ENCODE measurements around the gene APOBEC3G. TPM values are rescaled to one million over a fixed set of nuclear protein-coding genes. Genes with fewer than 3 reads are reported as not detected.

The APOBEC3G gene
- total RNA-seq, 1 donor from 2014 or later: 1.9 TPM

GRCh38 chr22:39125622-39126021 lies 48.5 kb downstream of the APOBEC3G start:
- no peak for DNase-seq

GRCh38 chr22:39128508-39128907 lies 51.4 kb downstream of the APOBEC3G start:
- DNase-seq: no peak

- DNase-seq: no peak
Measured at GRCh38 chr22:39129081-39129480, 52.0 kb downstream of the APOBEC3G start.

- DNase-seq: no peak
Measured at GRCh38 chr22:39129746-39130145, 52.7 kb downstream of the APOBEC3G start.

DNA sequence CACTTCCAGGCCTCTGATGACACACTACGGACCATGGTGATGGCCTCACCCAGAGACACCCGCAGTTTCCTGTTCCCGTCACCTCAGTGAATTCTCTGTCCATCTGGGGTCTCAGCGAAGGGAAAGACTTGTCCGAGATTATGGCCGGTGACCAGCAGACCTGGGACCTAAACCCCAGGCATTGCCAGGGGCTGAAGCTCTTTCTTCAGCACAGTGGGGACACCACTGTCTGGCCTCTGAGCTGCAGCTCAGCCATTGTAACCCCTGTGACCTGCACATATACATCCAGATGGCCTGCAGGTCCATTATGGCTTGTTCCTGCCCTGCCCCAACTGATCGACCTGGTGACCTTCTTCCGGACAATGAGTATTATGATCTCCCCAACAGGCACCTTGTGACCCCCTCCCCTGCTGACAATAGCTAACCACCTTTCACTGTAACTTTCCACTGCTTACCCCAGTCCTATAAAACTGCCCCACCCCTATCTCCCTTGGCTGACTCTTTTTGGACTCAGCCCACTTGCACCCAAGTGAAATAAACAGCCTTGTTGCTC lies 53.2 kb downstream of the APOBEC3G start:
- no peak for DNase-seq

GRCh38 chr22:39130892-39131855 lies 54.1 kb downstream of the APOBEC3G start:
- no peak for DNase-seq

DNA sequence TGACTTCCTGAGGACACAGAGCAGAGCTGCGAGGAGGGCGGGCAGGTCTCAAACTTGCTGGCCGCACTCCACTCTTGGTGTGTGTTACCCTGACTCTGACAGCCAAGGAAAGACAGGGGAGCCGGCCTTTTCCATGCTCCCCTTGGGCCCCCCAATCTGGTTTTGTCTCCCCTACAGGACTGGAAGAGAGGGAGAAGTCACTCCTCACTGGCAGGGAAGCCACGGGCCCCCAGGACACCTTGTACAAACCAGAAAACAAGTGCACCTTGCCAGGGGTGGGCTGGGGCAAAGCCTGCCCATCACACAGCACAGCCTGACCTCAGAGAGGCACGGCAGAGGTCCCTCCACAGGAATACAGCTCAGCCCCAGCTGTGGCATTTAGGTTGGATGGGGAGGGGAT lies 55.2 kb downstream of the APOBEC3G start:
- no peak for DNase-seq

DNA sequence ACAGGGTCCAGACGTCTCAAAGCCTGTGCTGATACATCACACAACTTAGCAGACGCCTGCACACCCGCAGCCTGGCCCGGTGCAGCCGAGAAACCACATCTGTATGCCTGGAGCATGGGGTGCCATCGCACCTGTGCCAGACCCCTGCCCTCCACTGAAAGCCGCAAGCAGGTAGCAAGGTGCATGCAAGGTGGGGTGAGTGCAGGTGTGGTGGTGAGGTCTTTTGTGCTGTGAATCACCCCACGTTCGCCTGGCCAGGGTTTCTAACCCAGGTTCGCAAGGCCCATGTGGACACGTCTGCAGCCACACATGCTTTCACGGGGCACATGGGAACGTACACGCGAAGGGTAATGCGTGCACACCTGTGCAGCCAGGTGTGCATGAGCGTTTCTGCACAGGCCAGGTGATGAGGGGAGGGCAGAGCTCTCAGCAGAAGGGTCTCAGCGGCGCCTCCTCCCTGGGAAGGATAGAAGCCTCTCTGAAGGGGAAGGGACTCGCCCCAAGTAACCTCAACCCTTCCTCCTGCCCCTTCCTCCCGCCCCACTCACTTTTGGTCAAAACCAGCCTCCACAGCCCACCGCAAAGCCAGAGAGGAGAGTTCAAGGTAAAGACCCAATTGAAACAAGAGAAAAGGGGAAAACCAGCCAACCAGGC lies 55.9 kb downstream of the APOBEC3G start:
- DNase-seq: no peak

DNA sequence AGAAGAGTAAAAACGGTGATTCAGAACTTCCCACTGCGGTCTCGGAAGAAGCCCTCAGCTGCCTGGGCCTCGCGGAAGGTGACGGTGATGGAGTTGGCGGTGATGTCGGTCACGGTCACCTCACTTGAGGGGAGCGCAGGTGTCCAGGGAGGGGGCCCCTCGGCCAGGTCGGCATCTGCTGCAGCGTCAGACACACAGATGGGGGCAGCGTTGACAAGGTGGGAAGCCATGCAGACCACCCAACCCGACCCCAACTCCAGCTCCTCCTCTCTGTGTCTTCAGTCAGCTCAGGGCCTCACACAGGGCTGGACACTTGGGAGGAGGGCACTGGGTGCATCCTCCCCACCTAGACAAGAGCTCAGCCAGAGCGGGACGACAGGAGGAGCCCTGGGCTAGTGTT lies 56.8 kb downstream of the APOBEC3G start:
- DNase-seq: no peak

DNA sequence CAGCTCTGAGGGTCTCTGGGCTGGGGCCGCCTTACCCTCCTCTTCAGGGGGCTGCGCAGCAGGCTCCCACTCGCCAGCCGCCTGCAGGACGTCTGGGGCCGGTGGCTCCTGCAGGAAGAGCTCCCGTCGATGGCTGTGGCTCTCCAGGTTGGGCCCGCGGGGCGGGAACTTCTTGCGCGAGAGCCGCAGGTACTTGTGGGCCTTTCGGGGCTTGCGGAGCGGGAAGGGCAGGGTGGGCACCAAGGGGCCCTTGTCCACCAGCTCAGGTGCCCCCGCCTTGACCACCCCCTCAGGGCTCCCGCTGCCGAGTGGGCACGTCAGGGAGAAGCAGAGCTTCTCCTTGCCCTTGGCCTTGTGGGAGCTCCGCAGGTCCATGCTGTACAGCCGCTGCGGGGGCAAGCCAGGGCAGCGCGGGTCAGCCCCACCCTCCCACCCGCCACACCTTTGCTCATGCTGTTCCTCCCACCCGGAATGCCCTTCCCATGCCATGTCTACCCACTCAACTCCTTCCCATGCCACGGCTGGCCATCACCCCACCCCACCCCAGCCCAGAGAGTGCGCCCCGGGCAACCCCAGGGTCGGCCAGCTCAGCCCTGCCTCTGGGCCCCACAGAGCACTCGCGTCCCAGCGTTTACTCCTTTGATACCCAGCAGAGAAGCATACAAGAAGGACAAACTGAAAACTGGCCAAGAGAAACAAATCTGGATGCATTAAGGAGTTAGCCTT lies 57.5 kb downstream of the APOBEC3G start:
- no peak for DNase-seq

DNA sequence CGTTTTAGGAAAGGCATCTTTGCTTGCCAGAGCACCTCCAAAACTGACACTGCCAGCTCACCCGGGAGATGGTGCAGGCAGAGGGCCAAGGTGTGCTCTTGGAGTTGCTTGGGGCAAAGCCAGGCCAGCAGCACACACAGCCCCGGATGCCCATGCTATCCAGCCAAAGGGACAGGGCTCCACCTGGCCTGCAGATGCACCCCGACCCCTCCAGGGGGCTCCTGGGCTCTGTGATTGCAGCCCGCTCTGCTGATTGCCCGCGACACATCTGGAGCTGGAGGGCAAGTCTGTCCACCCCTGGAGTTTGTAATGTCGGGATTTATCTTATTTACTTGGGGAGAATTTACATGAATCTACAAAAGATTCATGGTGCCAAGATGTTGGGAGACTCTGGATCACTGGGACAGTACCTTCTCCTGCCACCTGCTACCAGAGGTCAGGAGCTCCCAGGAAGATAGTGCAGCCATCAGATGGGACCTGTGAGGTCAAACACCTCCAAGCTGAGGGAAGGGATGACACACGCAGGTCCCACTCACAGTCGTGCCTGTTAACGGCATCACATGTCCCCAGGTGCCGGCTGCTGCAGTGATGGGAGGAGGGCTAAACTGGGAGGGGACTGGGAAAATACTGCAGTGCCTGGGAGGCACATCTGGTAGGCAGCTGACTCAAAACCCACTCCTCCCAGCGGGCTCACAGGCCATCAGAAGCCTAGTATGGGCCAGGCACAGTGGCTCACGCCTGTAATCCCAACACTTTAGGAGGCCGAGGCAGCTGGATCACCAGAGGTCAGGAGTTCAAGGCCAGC lies 58.2 kb downstream of the APOBEC3G start:
- no peak for DNase-seq

GRCh38 chr22:39136317-39136716 lies 59.2 kb downstream of the APOBEC3G start:
- no peak for DNase-seq

Small RNA genes within 50 kb of the gene (small RNA-seq; reads per million reads assigned to genes)
- gene AL022318.2 (not detected), gene COX5BP7 (not detected)

Other genes with a start within 250 kb of the APOBEC3G start
- 11.5 TPM for gene NPTXR, start 233.2 kb upstream of the APOBEC3G start, total RNA-seq
- gene CBX6, start 205.1 kb upstream of the APOBEC3G start, total RNA-seq: 33.8 TPM
- not detected for gene APOBEC3A, start 119.7 kb upstream of the APOBEC3G start, total RNA-seq
- not detected for gene APOBEC3B, start 94.9 kb upstream of the APOBEC3G start, total RNA-seq
- 0.31 TPM for gene APOBEC3C, start 63.0 kb upstream of the APOBEC3G start, total RNA-seq
- gene APOBEC3D, start 56.1 kb upstream of the APOBEC3G start, total RNA-seq: 0.16 TPM
- 0.31 TPM for gene APOBEC3F, start 36.4 kb upstream of the APOBEC3G start, total RNA-seq
- gene APOBEC3H, start 20.0 kb downstream of the APOBEC3G start, total RNA-seq: not detected
- 6.6 TPM for gene CBX7, start 75.4 kb downstream of the APOBEC3G start, total RNA-seq
- gene PDGFB, start 167.7 kb downstream of the APOBEC3G start, total RNA-seq: 2.5 TPM
- gene RPL3, start 242.3 kb downstream of the APOBEC3G start, total RNA-seq: 1,406 TPM

Measured in occipital lobe (tissue), 3 donors.